Right kidney (tissue), 9 donors: ENCODE data around the gene KIF5B.
"Not testable (repeated sequence)": the region's sequence is repeated elsewhere in the genome, so short reads cannot be mapped to it uniquely, and the experiment has no call there.

Source experiments
- DNase-seq: peaks from one replicate; pipeline ENCODE4 v3.0.0-alpha.2; 2016
- long read RNA-seq, 8 donors: transcript quantifications; one replicate each; lab custom pipeline, GENCODE V29; 2026

The KIF5B gene
- long read RNA-seq, donor 1, partial matches to known transcripts, result 36 of 36 reads
- long read RNA-seq, donor 1, other reads (novel, unspliced or antisense), result 0 of 36 reads
- long read RNA-seq, donor 2, full-length matches to known transcripts, result 1 of 57 reads
- long read RNA-seq, donor 2, partial matches to known transcripts, result 56 of 57 reads
- long read RNA-seq, donor 2, other reads (novel, unspliced or antisense), result 0 of 57 reads
- long read RNA-seq, donor 3, partial matches to known transcripts, result 35 of 35 reads
- long read RNA-seq, donor 3, other reads (novel, unspliced or antisense), result 0 of 35 reads
- long read RNA-seq, donor 4, full-length matches to known transcripts, result 1 of 83 reads
- long read RNA-seq, donor 4, partial matches to known transcripts, result 82 of 83 reads
- long read RNA-seq, donor 4, other reads (novel, unspliced or antisense), result 0 of 83 reads
- long read RNA-seq, donor 5, full-length matches to known transcripts, result 5 of 72 reads
- long read RNA-seq, donor 5, partial matches to known transcripts, result 67 of 72 reads
- long read RNA-seq, donor 5, other reads (novel, unspliced or antisense), result 0 of 72 reads
- long read RNA-seq, donor 6, partial matches to known transcripts, result 85 of 85 reads
- long read RNA-seq, donor 6, other reads (novel, unspliced or antisense), result 0 of 85 reads
- long read RNA-seq, donor 7, full-length matches to known transcripts, result 1 of 139 reads
- long read RNA-seq, donor 7, partial matches to known transcripts, result 138 of 139 reads
- long read RNA-seq, donor 7, other reads (novel, unspliced or antisense), result 0 of 139 reads
- long read RNA-seq, donor 8, full-length matches to known transcripts, result 1 of 63 reads
- long read RNA-seq, donor 8, partial matches to known transcripts, result 62 of 63 reads
- long read RNA-seq, donor 8, other reads (novel, unspliced or antisense), result 0 of 63 reads

GRCh38 chr10:32056136-32057035 is at the start of gene KIF5B:
Gene KIF5B (minus strand): TSS chr10:32056425. CDS start chr10:32055973, 452 bp downstream.
- DNase-seq, result peak; percentile 100

- DNase-seq, result no peak
Observed at GRCh38 chr10:32105782-32106382, 49.7 kb upstream of the KIF5B start.

GRCh38 chr10:32104622-32105509 is 48.6 kb upstream of the KIF5B start:
- DNase-seq, result no peak

- no peak for DNase-seq
Observed at GRCh38 chr10:32104181-32104580, 48.0 kb upstream of the KIF5B start.

- no peak for DNase-seq
Observed at GRCh38 chr10:32103721-32104120, 47.5 kb upstream of the KIF5B start.

GRCh38 chr10:32098566-32099259 is 42.5 kb upstream of the KIF5B start:
- not testable (repeated sequence) for DNase-seq

- no peak for DNase-seq
Observed at GRCh38 chr10:32095116-32095733, 39.0 kb upstream of the KIF5B start.

GRCh38 chr10:32093650-32094049 is 37.4 kb upstream of the KIF5B start:
- DNase-seq, result no peak

GRCh38 chr10:32091046-32091445 is 34.8 kb upstream of the KIF5B start:
- no peak for DNase-seq

- DNase-seq, result no peak
Observed at GRCh38 chr10:32084185-32084851, 28.1 kb upstream of the KIF5B start.

- no peak for DNase-seq
Observed at GRCh38 chr10:32077896-32078485, 21.8 kb upstream of the KIF5B start.

GRCh38 chr10:32073659-32074058 is 17.4 kb upstream of the KIF5B start:
- no peak for DNase-seq

- no peak for DNase-seq
Observed at GRCh38 chr10:32073128-32073527, 16.9 kb upstream of the KIF5B start.

- DNase-seq, result no peak
Observed at GRCh38 chr10:32072025-32072800, 16.0 kb upstream of the KIF5B start.

GRCh38 chr10:32070645-32071044 is 14.4 kb upstream of the KIF5B start:
- no peak for DNase-seq

GRCh38 chr10:32068569-32068968 is 12.3 kb upstream of the KIF5B start:
- no peak for DNase-seq

GRCh38 chr10:32067931-32068330 is 11.7 kb upstream of the KIF5B start:
- DNase-seq, result not testable (repeated sequence)

- no peak for DNase-seq
Observed at GRCh38 chr10:32065856-32066255, 9.6 kb upstream of the KIF5B start.
